GM19468 (cell line): Measurements from ENCODE around the gene FOXRED1.
A peak's percentile ranks its signal among the peaks of the same experiment; 100 is the strongest.

ENCODE experiments used
- ATAC-seq: cut with Tn5 transposase; IDR thresholded peaks from one replicate; pipeline ENCODE4 v1.9.1; 2021; ENCODE audit warnings: mild to moderate bottlenecking, moderate library complexity, moderate number of reproducible peaks; ENCODE audit not compliant: unreplicated experiment; ENCODE audit errors: extremely low read depth

The FOXRED1 gene

DNA sequence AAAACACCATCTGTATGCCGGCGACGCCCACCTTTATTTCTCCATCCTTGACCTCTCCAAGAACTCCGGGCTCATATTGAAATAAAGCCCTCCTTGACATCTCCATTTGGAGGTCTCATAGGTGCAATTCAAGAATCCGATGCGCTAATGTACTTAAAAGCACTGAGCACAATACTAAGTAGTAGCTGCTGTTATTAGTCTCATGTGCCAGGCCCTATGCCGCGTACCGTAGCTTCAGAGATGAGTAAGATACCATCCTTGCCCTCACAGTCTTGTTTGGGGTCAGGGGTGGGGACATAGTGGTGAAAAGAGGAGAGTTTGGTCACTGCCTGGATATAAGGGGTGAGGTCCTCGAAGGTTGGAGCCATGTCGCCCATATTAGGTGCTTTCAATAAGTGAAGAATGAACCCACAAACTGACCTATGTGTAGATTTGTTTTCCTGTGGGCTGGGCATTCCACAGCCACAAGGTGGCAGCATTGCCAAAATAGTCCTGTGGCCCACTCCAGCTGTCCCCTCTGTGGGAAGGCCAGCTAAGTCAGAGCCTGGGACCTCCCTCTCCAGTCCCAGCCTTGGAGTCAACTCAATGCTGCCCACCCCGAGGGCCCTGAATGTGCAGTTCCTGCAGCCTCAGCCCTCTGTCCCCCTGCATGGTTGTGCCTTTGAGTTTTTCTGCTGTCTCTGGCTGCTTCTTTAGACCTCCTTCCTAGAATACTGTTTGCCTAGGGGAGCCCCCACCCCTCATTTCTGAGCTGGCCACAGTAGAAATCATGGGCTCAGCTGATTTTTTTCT, 41.4 kb downstream of the FOXRED1 start:
- ATAC-seq = no peak

DNA sequence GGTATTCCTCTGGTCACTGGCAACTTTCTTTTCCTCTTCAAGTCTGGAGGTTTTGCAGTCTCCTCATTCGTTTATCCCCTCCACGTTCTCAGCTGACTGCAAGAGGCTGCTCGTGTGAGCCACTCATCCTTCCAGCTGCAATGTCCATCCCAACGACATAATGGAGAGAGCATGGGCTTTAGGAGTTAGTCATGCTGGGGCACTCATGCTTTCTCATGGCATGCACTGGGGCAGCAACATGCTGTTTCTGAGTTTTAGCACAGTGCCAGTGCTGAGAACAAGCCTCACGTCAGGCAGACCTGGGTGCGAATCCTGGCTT, 42.0 kb downstream of the FOXRED1 start:
- no peak for ATAC-seq

DNA sequence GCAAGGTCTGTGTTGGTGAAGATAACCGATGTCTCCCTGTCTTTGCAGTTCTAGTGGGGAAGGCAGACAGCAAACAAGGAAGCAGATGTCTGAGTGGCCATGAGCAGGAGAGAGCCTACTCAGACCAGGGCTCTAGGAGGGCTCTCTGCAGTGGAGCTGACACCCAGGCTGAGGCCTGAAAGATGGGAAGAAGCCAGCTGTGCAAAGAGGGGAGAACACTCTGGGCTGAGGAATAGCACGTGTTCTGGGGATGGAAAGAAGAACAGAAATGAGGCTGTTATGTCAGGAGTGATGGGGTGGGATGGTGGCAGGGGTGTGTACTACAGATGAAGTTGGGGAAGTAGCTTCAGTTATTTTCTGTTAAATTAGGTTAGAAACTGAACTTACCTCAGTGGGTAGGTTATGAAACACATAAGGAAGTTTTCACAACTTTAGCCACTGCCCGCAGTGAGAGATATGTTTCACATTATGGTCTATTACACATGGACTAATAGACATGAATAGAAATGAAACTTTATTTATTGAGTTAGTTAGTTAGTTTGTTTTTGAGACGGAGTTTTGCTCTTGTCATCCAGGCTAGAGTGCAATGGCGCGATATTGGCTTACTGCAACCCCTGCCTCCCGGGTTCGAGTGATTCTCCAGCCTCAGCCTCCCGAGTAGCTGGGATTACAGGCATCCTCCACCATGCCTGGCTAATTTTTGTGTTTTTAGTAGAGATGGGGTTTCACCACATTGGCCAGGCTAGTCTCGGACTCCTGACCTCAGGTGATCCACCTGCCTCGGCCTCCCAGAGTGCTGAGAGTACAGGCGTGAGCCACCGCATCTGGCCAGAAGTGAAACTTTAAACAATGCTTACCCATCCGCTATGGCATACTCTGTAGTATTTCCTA, 42.7 kb downstream of the FOXRED1 start:
- ATAC-seq = peak; percentile 78

DNA sequence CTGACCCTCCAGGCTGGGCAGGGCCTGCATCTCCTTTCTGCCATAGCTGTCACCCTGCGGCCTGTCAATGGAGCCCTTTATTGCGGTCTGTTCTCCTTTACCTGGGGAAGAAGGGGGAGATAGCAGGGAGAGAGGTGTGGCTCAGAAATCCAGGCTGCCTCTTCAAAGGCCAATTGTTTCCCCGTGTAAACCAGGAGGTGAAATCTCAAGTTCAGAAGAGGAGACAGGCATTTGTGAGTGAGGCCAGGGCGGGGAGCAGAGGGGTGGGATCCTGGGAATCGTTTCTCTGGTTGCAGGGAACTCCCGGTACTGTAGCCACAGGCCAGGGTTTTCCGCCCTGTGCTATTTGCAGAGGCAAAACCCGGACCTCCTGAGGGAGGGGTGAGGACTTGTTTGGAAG, 44.0 kb downstream of the FOXRED1 start:
- no peak for ATAC-seq

DNA sequence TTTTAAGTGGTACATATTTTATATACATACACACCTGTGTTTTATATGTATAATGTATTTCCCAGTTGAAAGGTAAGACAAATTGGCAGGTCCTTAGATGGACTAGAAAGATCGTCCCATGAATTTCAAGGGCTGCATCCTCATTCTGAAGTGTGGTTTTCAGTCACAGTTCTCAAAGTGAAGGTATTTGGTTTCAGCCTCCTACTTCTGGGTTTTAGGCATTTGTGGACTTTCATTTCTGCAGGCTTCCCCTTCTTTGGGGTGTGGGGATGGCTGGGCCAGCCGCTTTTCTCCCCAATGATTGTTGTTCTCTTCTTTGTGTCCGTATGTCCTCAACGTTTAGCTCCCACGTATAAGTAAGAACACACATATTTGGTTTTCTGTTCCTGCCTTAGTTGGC, 44.9 kb downstream of the FOXRED1 start:
- no peak for ATAC-seq

DNA sequence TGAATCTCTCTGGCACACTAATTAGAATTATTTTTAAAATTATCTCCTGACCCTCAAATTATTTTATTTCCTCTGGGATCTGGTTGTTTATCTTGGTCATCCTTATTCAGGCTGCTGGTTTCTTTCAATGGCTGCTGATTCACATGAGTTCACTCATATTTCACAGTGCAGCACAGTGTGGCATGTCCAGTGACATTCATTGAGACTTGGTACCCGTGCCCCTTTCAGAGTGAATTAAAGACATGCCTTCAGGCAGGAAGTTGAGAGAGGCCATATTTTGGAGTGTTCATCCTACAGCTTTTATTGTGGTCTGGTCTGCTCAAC, 48.4 kb downstream of the FOXRED1 start:
- no peak for ATAC-seq

DNA sequence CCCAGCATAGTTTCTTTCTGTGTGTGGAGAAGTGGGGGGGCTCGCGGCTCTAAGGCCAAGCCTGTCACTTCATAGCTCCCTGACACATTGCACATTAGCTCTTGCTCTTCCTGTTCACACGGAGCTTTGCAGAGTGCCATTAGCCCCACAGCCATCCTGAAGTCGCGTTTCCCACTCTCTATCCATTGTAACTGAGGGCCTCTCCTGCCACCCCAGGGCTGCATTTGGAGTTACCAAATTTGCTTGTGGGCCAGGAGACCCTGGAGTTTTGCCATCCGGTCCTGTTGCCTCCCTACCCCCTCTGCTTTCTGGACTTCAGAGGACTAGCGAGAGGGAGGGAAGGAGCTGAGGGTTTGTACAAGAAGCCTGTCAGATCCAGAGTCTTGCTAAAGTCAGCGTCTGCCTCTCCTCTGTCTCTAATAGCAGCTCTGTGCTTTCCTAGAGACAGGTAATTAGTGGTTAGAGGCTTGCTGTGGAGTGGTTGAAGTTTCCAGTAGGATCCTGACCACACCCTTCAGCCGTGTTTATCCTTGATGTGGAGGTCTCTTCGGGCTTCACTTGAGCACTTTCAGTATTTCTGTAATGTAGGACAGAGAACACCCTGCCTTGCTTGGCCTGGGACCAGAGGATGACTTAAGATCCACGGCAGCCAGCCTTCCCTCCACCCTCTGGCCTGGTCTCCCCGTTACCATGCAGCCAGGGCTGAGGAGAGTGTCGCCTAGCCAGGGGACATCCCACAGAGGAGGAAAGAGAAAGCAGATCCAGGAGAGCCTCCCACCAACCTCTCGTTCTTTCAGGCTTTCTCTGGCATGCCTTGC, 49.0 kb downstream of the FOXRED1 start:
- ATAC-seq = no peak

DNA sequence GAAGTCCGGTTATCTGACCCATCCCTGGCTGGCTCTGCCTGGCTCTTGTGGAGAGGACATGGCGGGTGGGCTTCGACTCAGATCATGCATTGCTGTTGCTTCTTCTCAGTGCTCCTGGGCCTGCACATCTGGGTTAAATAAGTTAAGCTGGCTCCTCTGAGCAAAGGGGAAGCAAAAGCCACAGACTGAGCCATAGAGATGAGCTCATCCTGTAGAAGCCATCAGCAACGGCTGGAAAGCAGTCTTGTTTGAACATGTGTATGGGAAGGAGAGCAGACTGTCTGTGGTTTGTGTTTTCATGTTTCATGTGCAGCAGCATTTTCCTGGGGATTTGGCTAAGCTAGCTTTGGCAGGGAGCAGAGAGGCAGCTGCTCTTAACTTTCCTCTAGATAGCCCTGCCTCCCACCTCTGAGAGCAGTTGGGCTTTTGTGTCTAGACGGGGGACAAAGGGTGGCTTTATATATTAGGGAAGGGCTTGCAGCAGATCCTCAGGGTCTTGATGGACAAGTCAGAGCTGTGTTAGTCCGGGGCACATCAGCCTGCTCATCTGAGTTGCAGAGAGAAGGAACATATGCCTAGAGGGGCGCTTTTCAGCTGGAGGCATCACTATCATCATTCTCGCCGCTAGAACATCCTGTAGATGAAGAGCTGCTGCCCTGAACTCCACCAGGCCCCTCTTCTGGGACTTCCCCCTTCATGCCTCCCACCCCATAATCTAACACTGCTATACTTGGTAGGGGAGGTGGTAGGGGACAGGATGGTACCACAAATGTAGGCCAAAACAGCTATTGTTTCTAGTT, 49.8 kb downstream of the FOXRED1 start:
- ATAC-seq = peak; percentile 81

DNA sequence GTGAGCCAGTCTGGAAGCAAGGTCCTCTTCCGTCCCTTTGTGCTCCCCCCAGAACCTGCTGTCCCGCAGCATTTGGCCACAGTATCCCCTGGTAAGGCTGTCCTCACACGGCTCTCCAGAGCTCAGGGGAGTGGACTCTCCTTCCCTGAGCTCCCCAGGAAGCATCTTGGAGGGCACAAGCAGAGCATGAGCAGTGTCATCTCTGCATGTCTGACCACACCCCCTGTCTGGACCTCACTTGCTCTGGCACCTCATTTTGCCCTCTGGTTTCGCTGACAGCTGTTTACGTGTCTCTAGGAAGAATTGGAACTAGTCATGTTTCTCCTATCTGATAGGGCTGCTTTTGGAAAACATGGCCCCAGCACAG, 50.4 kb downstream of the FOXRED1 start:
- ATAC-seq = no peak

DNA sequence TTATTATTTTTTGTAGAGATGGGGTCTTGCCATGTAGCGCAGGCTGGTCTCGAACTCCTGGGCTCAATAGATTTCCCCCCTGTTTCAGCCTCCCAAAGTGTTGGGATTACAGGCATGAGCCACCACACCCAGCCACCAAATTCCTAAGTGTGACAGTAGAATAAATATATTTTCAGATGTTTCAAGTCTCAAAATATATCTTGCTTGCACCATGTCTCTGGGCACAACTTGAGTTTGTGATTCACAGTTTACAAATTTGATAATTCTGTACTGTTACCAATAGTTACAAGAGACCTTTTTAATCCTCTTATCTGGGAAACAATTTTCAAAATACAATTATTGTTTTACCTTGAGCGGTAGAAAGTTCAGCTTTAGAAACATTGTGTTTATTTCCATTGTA, 54.0 kb downstream of the FOXRED1 start:
- no peak for ATAC-seq

DNA sequence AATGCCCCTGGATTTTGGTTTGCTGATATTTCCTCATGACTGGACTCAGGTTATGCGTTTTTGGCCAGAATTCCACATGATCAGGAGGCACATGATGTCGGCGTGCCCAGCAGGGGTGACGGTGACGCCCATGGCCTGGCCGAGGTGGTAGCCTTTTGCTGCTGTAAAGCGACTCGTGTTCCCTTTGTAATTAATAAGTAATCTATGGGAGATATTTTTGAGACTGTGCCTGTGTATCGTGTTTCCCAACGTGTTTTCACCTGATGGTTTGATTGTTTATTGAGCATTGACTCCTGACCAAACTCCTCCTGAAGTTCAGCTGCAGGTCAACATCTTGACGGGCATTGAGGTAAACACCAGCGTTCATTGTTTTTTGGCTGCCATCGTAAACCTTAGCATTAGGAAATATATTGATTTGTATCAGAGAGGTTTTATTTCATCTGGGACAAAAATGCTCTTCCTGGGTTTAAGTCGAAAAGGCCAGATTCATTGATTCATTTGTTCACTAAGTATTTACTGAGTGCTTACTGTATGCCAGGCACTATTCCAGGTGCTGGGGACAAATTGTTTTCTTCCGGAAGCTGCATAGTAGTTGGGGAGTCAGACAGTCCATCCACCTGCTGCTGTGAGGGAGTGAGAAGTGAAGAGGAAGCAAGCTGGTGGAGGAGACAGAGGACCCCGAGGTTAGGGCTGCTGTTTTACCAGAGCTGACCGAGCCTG, 58.5 kb downstream of the FOXRED1 start:
- ATAC-seq = no peak
